HepG2 (cell line): ENCODE results near the gene FOLR2. TPM values are rescaled to one million over a fixed set of nuclear protein-coding genes. Genes with fewer than 3 reads are reported as not detected.

Source experiments
- DZIP1 ChIP-seq: sonication (generic); formaldehyde crosslinking; IDR thresholded peaks from 2 replicates; pipeline ENCODE4 v1.5.0; 2020; ENCODE audit warnings: mild to moderate bottlenecking, missing genetic modification reagents
- SMAD9 ChIP-seq: sonication (generic); formaldehyde crosslinking; IDR thresholded peaks from 2 replicates; pipeline ENCODE4 v1.5.1; 2020; ENCODE audit warnings: mild to moderate bottlenecking, missing genetic modification reagents
- TRAFD1 ChIP-seq: sonication (generic); formaldehyde crosslinking; IDR thresholded peaks from 2 replicates; pipeline ENCODE4 v1.5.1; 2020; ENCODE audit warnings: missing genetic modification reagents, mild to moderate bottlenecking, borderline replicate concordance
- ZBTB38 ChIP-seq: sonication (generic); formaldehyde crosslinking; IDR thresholded peaks from 2 replicates; pipeline ENCODE4 v1.5.1; 2020; ENCODE audit warnings: mild to moderate bottlenecking, missing genetic modification reagents
- ZBTB49 ChIP-seq: sonication (generic); formaldehyde crosslinking; IDR thresholded peaks from 2 replicates; pipeline ENCODE4 v1.4.0; 2020; ENCODE audit warnings: missing genetic modification reagents, borderline replicate concordance
- ZNF205 ChIP-seq: IDR thresholded peaks from 2 replicates; pipeline ENCODE4 v1.6.1; 2018; ENCODE audit warnings: missing biosample characterization, missing genetic modification reagents
- ZNF207 ChIP-seq: fragments of 450-650 bp; IDR thresholded peaks from 2 replicates; pipeline ENCODE4 v1.6.1; 2016; ENCODE audit warnings: antibody characterized with exemption, borderline replicate concordance
- polyA plus RNA-seq, 8 experiments: library from polyadenylated mRNA; depleted of rRNA in 3 of 8; stranded (reverse) in 7 of 8; unstranded in 1 of 8; fragments of >200 nt; fragmentation: Illumina TruSeq in 4 of 8; extraction: Trizol in 4 of 8; gene quantifications; 2 replicates each; pipeline versions ENCODE4 v1.2.1 to v1.2.3, GENCODE V29; 2011 to 2016; ENCODE audit warnings: low read depth in 4 of 8, missing spikeins in 1 of 8, mixed read lengths in 1 of 8; ENCODE audit not compliant: insufficient read depth in 1 of 8
- total RNA-seq, 5 experiments: library from RNA; depleted of rRNA; stranded (reverse); fragments of >200 nt; fragmentation: Illumina TruSeq; extraction: Trizol; gene quantifications; 2 replicates each; pipeline ENCODE4 v1.2.3, GENCODE V29; 2016; ENCODE audit warnings: low read depth in 1 of 5

The FOLR2 gene
- total and polyA plus RNA-seq, 2 of the 13 experiments (the other 11 are each of a cell fraction or from before 2014, with no cell fraction given) = 0.09 TPM; not detected in 1

GRCh38 chr11:72233773-72234513 lies 17.3 kb downstream of the FOLR2 start (continued):
- TF ChIP-seq ZBTB49 (no peak), DZIP1 (CRISPR knock-in tag) (no peak), ZNF205 (CRISPR knock-in tag) (no peak), SMAD9 (CRISPR knock-in tag) (no peak), ZBTB38 (CRISPR knock-in tag) (no peak), TRAFD1 (CRISPR knock-in tag) (no peak), ZNF207 (no peak)
- TF ChIP-seq, all 625 proteins: peak for 0
